Pancreas (tissue), 10 donors: ENCODE results near the gene LY6G6C. TPM values are rescaled to one million over a fixed set of nuclear protein-coding genes. Genes with fewer than 3 reads are reported as not detected.
A peak's percentile ranks its signal among the peaks of the same experiment; 100 is the strongest.

Experiments used
- ATAC-seq, 4 donors: fragments of 200-7000 bp; cut with Tn5 transposase; one replicate each; pipeline versions ENCODE4 v1.8.0 to v1.9.1; 2020; ENCODE audit warnings: mild to moderate bottlenecking in 4 of 4, moderate library complexity in 4 of 4
- DNase-seq, 6 donors: peaks; one replicate each; pipeline ENCODE4 v3.0.0-alpha.2; 2020
- FAIRE-seq: peaks from 2 replicates; lab custom pipeline; 2012; peaks lifted over from hg19 to GRCh38; lab: Jason Lieb, UNC
- H3K27ac ChIP-seq, 4 donors: fragments of 200-600 bp; sonication (generic); 1 replicate in 3 of 4; 2 replicates in 1 of 4; pipeline versions ENCODE4 v1.5.0 to v1.8.0; 2020
- H3K27me3 ChIP-seq, 4 donors: fragments of 200-600 bp; one replicate each; pipeline ENCODE4 v1.8.0; 2021
- H3K36me3 ChIP-seq, 3 donors: fragments of 200-600 bp; sonication (generic) in 1 of 3; one replicate each; pipeline versions ENCODE4 v1.5.0 to v1.8.0; 2020 to 2021
- H3K4me1 ChIP-seq, 3 donors: fragments of 200-600 bp; one replicate each; pipeline ENCODE4 v1.8.0; 2021
- H3K4me3 ChIP-seq, 4 donors: fragments of 200-600 bp; sonication (generic) in 2 of 4; one replicate each; pipeline versions ENCODE4 v1.5.0 to v1.8.0; 2020 to 2021
- H3K9me3 ChIP-seq, 4 donors: fragments of 200-600 bp; one replicate each; pipeline ENCODE4 v1.8.0; 2021
- CTCF ChIP-seq, 4 donors: fragments of 200-600 bp; sonication (generic) in 3 of 4; IDR thresholded peaks; one replicate each; pipeline versions ENCODE4 v1.5.0 to v1.8.0; 2021; ENCODE audit warnings: antibody characterized with exemption in 4 of 4
- WGBS, 2 donors: extraction: QIAGEN DNeasy Blood & Tissue Kit; methylation state at CpG; one replicate each; pipeline ENCODE4 v1.1.7; 2013; 5-methylcytosine and 5-hydroxymethylcytosine counted together
- intact Hi-C, 3 donors: fragments of 100-400 bp; cut with DNase I; formaldehyde crosslinking; loops; one replicate each; pipeline versions ENCODE4 v1.11.1 to v1.14.2; 2022
- polyA plus RNA-seq, 2 donors: library from polyadenylated mRNA; stranded (reverse); fragments of 200-250 nt; gene quantifications; one replicate each; pipeline ENCODE4 v1.2.3, GENCODE V29; 2013
- total RNA-seq, 6 donors: library from RNA; stranded (reverse); fragmentation: NEBNext Ultra II Directional in 4 of 6; extraction: Animal tissue kit (Norgen Biotek cat#: 25700) in 4 of 6; gene quantifications; one replicate each; pipeline versions ENCODE4 v1.2.1 to v1.2.4, GENCODE V29; 2021 to 2023
- donor health status: healthy with polysubstance abuse.
- donor health status: DM: no; HTN: no; CAD: no; lungs with moderate emphysema.
- donor health status: DM: no; HTN: no; CAD: no.
- donor health status: control.
- donor health status: control.
- donor health status: Bipolar disorder and iron deficiency.
- donor health status: DM: yes; HTN: yes; CAD: no.
- donor health status: DM: no; HTN: no; CAD: no.
- donor health status: DM: no; HTN: no; CAD: no.
- donor health status: DM: yes; HTN: yes; CAD: no.

Gene LY6G6C
- total and polyA plus RNA-seq, 8 donors = not detected

GRCh38 chr6:31719001-31719400 lies 2.5 kb downstream of the LY6G6C start:
- no peaks in the 10 kb centered on the region for H3K27me3 ChIP-seq
- H3K4me1 ChIP-seq = no peaks in the 10 kb centered on the region
- 71 to 73% methylated on average over 6 of the region's 6 CpGs for WGBS, 2 donors
- no peaks in the 10 kb centered on the region for H3K36me3 ChIP-seq
- ATAC-seq (no peak), DNase-seq (no peak), FAIRE-seq (no peak)
- H3K9me3 ChIP-seq = no peaks in the 10 kb centered on the region
- TF ChIP-seq CTCF (IDR thresholded peaks at IDR 0.05) = no peak
- intact Hi-C loops = no loop called here
- no peak overlapping the region for H3K4me3 ChIP-seq
- peak overlapping the region in 1 of 4 donors; percentile 19 for H3K27ac ChIP-seq

GRCh38 chr6:31718265-31718664 lies 3.3 kb downstream of the LY6G6C start:
- 18 to 42% methylated on average over 1 of the region's 1 CpG for WGBS, 2 donors
- no peak for TF ChIP-seq CTCF (IDR thresholded peaks at IDR 0.05)
- intact Hi-C loops = no loop called here
- Histone ChIP-seq H3K27me3 (no peaks in the 10 kb centered on the region), H3K4me3 (no peak overlapping the region), H3K9me3 (no peaks in the 10 kb centered on the region), H3K27ac (no peak overlapping the region), H3K4me1 (no peaks in the 10 kb centered on the region), H3K36me3 (no peaks in the 10 kb centered on the region)
- ATAC-seq = peak; percentile 46 to 84 (median 66)
- no peak for DNase-seq
- no peak for FAIRE-seq

- Histone ChIP-seq H3K27ac (no peak overlapping the region), H3K4me3 (no peak overlapping the region), H3K4me1 (no peaks in the 10 kb centered on the region), H3K27me3 (no peaks in the 10 kb centered on the region), H3K36me3 (no peaks in the 10 kb centered on the region), H3K9me3 (no peaks in the 10 kb centered on the region)
- 62% methylated on average over 10 of the region's 10 CpGs for WGBS, 2 donors
- ATAC-seq (peak in 3 of 4 donors; percentile 67 to 73 (median 72)), FAIRE-seq (no peak), DNase-seq (no peak)
- intact Hi-C loops = no loop called here
- no peak for TF ChIP-seq CTCF (IDR thresholded peaks at IDR 0.05)
These were observed 3.9 kb downstream of the LY6G6C start for GRCh38 chr6:31717499-31718222.

GRCh38 chr6:31715022-31715958 lies 6.3 kb downstream of the LY6G6C start, which contains the start of gene LY6G6D:
TSS of gene LY6G6D (plus strand) at chr6:31715348. CDS start at chr6:31715356, 8 bp downstream.
- no peaks in the 10 kb centered on the region for H3K9me3 ChIP-seq
- no peak for FAIRE-seq
- no peaks in the 10 kb centered on the region for H3K27me3 ChIP-seq

More at GRCh38 chr6:31715022-31715958, 6.3 kb downstream of the LY6G6C start, which contains the start of gene LY6G6D:
- DNase-seq (no peak), ATAC-seq (no peak)
- no peak within 1 kb of the TSS for H3K27ac ChIP-seq
- TF ChIP-seq CTCF (IDR thresholded peaks at IDR 0.05) = no peak
- intact Hi-C loops = no loop called here
- H3K4me1 ChIP-seq = no peaks in the 10 kb centered on the region
- no peak within 1 kb of the TSS for H3K4me3 ChIP-seq
- H3K36me3 ChIP-seq = no peaks in the 10 kb centered on the region
- 72 to 78% methylated on average over 16 of the region's 16 CpGs for WGBS, 2 donors
